Panc1 (cell line): ENCODE measurements around the gene MECR. TPM values are rescaled to one million over a fixed set of nuclear protein-coding genes. Genes with fewer than 3 reads are reported as not detected.
A peak's percentile ranks its signal among the peaks of the same experiment; 100 is the strongest.

ENCODE experiments used
- ATAC-seq: fragments of 200-7000 bp; cut with Tn5 transposase; 2 replicates; pipeline ENCODE4 v1.9.1; 2020; ENCODE audit warnings: mild to moderate bottlenecking, moderate library complexity
- BruUV-seq: library from RNA; stranded (reverse); fragments of 400-500 nt; replicated peaks from 2 replicates; lab custom pipeline; 2021; lab: Mats Ljungman, UMichigan
- CTCF ChIA-PET: fragments of 300-600 bp; sonication (Branson Sonifier 250); formaldehyde crosslinking; loops from one replicate; lab custom pipeline; 2022; ENCODE audit warnings: antibody characterized with exemption; lab: Charles Lee
- POLR2A ChIA-PET: fragments of 300-600 bp; sonication (Branson Sonifier 250); formaldehyde crosslinking; loops from one replicate; lab custom pipeline; 2022; ENCODE audit warnings: antibody characterized with exemption; lab: Charles Lee
- DNase-seq: peaks from one replicate; pipeline ENCODE4 v3.0.0-alpha.2; 2010; ENCODE audit warnings: low read depth, low spot score
- H3K27ac ChIP-seq: 2 replicates; pipeline ENCODE4 v1.5.1; 2011; ENCODE audit warnings: mild to moderate bottlenecking, low read length, inconsistent platforms
- H3K27me3 ChIP-seq: fragments of 200-500 bp; sonication (Bioruptor generic); 2 replicates; pipeline ENCODE4 v1.6.0; 2014; ENCODE audit warnings: low read length, inconsistent platforms; ENCODE audit not compliant: control insufficient read depth, insufficient read depth
- H3K36me3 ChIP-seq: fragments of 200-500 bp; sonication (Bioruptor generic); 2 replicates; pipeline ENCODE4 v1.5.1; 2014; ENCODE audit warnings: inconsistent platforms, mild to moderate bottlenecking, low read length, moderate library complexity; ENCODE audit not compliant: control insufficient read depth, insufficient read depth
- H3K4me1 ChIP-seq: 2 replicates; pipeline ENCODE4 v1.5.1; 2011; ENCODE audit warnings: inconsistent platforms, mild to moderate bottlenecking, low read length, moderate library complexity; ENCODE audit not compliant: control insufficient read depth, insufficient read depth
- H3K4me3 ChIP-seq, 2 experiments: 2 replicates each; pipeline ENCODE4 v1.5.1; 2011 to 2012; ENCODE audit warnings: low read depth in 2 of 2, low read length in 2 of 2, mild to moderate bottlenecking in 2 of 2, inconsistent platforms in 1 of 2, moderate library complexity in 1 of 2
- H3K9me3 ChIP-seq: fragments of 200-500 bp; sonication (Bioruptor generic); 2 replicates; pipeline ENCODE4 v1.5.1; 2014; ENCODE audit warnings: low read depth, mild to moderate bottlenecking, inconsistent platforms, low read length, moderate library complexity; ENCODE audit not compliant: control insufficient read depth, insufficient read depth
- POLR2AphosphoS5 ChIP-seq: IDR thresholded peaks from 2 replicates; pipeline ENCODE4 v1.6.1; 2012; ENCODE audit warnings: mild to moderate bottlenecking, low read depth, low read length, moderate library complexity
- SIN3A ChIP-seq: IDR thresholded peaks from 2 replicates; pipeline ENCODE4 v1.6.1; 2012; ENCODE audit warnings: low read depth, mild to moderate bottlenecking, low read length, moderate library complexity, borderline replicate concordance; ENCODE audit not compliant: insufficient read depth
- TCF7L2 ChIP-seq: IDR thresholded peaks from 2 replicates; pipeline ENCODE4 v1.6.1; 2011; ENCODE audit warnings: mild to moderate bottlenecking, low read depth, low read length, inconsistent platforms
- in situ Hi-C: cut with HindIII; loops from 2 replicates; pipeline ENCODE4 v1.10.0; 2016; ENCODE audit warnings: low sequenced_read_pairs, low pct_unique_long_range_greater_than_20kb
- intact Hi-C: fragments of 100-400 bp; cut with micrococcal nuclease; formaldehyde crosslinking; loops from one replicate; pipeline ENCODE4 v1.10.0; 2022; ENCODE audit not compliant: unreplicated experiment
- total RNA-seq: library from RNA; stranded (reverse); gene quantifications from one replicate; pipeline ENCODE4 v1.2.1, GENCODE V29; 2021; ENCODE audit not compliant: unreplicated experiment
- TF ChIP-seq, protein P1 (sequence below): fragments of 450-650 bp; IDR thresholded peaks from 2 replicates; pipeline ENCODE4 v1.5.1; 2017; ENCODE audit warnings: mild to moderate bottlenecking
- TF ChIP-seq, protein P2 (sequence below), 2 experiments: IDR thresholded peaks; 2 replicates each; pipeline ENCODE4 v1.6.1; 2011 to 2012; ENCODE audit warnings: low read depth in 2 of 2, control low read depth in 1 of 2, low read length in 1 of 2, mild to moderate bottlenecking in 1 of 2, moderate library complexity in 1 of 2; ENCODE audit not compliant: insufficient read depth in 1 of 2

The MECR gene
- total RNA-seq, 1 experiment from 2014 or later, result 25.7 TPM

GRCh38 chr1:29269382-29269781 is 38.6 kb upstream of the MECR start:
- POLR2A ChIA-PET, result no interaction called here

GRCh38 chr1:29267321-29268070 is 36.8 kb upstream of the MECR start:
- no peaks in the 10 kb centered on the region for H3K9me3 ChIP-seq
- peak; percentile 12; the same call in 1 of the 2 replicates for ATAC-seq
- H3K27me3 ChIP-seq, result no peaks in the 10 kb centered on the region
- no peaks in the 10 kb centered on the region for H3K36me3 ChIP-seq
- peaks cover 5% of the 10 kb centered on the region; the same call in 1 of the 2 replicates for H3K4me1 ChIP-seq
- DNase-seq, result no peak
- CTCF ChIA-PET, result no interaction called here
- in situ Hi-C loops, result no loop called here
- no peak overlapping the region for H3K4me3 ChIP-seq
- intact Hi-C loops, result no loop called here
- no TSS peak for BruUV-seq
- no peak for TF ChIP-seq TCF7L2
- TF ChIP-seq, protein P1, sequence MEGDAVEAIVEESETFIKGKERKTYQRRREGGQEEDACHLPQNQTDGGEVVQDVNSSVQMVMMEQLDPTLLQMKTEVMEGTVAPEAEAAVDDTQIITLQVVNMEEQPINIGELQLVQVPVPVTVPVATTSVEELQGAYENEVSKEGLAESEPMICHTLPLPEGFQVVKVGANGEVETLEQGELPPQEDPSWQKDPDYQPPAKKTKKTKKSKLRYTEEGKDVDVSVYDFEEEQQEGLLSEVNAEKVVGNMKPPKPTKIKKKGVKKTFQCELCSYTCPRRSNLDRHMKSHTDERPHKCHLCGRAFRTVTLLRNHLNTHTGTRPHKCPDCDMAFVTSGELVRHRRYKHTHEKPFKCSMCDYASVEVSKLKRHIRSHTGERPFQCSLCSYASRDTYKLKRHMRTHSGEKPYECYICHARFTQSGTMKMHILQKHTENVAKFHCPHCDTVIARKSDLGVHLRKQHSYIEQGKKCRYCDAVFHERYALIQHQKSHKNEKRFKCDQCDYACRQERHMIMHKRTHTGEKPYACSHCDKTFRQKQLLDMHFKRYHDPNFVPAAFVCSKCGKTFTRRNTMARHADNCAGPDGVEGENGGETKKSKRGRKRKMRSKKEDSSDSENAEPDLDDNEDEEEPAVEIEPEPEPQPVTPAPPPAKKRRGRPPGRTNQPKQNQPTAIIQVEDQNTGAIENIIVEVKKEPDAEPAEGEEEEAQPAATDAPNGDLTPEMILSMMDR, result no peak
- TF ChIP-seq, protein P2, sequence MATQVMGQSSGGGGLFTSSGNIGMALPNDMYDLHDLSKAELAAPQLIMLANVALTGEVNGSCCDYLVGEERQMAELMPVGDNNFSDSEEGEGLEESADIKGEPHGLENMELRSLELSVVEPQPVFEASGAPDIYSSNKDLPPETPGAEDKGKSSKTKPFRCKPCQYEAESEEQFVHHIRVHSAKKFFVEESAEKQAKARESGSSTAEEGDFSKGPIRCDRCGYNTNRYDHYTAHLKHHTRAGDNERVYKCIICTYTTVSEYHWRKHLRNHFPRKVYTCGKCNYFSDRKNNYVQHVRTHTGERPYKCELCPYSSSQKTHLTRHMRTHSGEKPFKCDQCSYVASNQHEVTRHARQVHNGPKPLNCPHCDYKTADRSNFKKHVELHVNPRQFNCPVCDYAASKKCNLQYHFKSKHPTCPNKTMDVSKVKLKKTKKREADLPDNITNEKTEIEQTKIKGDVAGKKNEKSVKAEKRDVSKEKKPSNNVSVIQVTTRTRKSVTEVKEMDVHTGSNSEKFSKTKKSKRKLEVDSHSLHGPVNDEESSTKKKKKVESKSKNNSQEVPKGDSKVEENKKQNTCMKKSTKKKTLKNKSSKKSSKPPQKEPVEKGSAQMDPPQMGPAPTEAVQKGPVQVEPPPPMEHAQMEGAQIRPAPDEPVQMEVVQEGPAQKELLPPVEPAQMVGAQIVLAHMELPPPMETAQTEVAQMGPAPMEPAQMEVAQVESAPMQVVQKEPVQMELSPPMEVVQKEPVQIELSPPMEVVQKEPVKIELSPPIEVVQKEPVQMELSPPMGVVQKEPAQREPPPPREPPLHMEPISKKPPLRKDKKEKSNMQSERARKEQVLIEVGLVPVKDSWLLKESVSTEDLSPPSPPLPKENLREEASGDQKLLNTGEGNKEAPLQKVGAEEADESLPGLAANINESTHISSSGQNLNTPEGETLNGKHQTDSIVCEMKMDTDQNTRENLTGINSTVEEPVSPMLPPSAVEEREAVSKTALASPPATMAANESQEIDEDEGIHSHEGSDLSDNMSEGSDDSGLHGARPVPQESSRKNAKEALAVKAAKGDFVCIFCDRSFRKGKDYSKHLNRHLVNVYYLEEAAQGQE (IDR thresholded peaks at IDR 0.05; ENCODE audit: insufficient read depth in 1 of 2, low read depth in 2 of 2, low read length in 1 of 2), result no peak
- TF ChIP-seq POLR2AphosphoS5, result no peak
- TF ChIP-seq SIN3A, result no peak
- POLR2A ChIA-PET, result no interaction called here
- H3K27ac ChIP-seq, result no peak overlapping the region

More at GRCh38 chr1:29269382-29269781, 38.6 kb upstream of the MECR start:
- in situ Hi-C loops, result no loop called here
- Histone ChIP-seq H3K27me3 (no peaks in the 10 kb centered on the region), H3K36me3 (no peaks in the 10 kb centered on the region), H3K9me3 (no peaks in the 10 kb centered on the region), H3K4me1 (peaks cover 5% of the 10 kb centered on the region; the same call in 1 of the 2 replicates), H3K4me3 (no peak overlapping the region), H3K27ac (no peak overlapping the region)
- DNase-seq (no peak), ATAC-seq (no peak)
- BruUV-seq, result no TSS peak
- CTCF ChIA-PET, result no interaction called here
- intact Hi-C loops, result no loop called here
- TF ChIP-seq, protein P1, result no peak
- TF ChIP-seq SIN3A (no peak), TCF7L2 (no peak)
